SK-N-MC (cell line): Measurements from ENCODE around the gene TCERG1L.

Source experiments
- EZH2 ChIP-seq: fragments of 200-600 bp; sonication (generic); IDR thresholded peaks from one replicate; pipeline ENCODE4 v1.6.1; 2017; ENCODE audit warnings: antibody characterized with exemption
- POLR2AphosphoS5 ChIP-seq: IDR thresholded peaks from 2 replicates; pipeline ENCODE4 v1.6.1; 2012; ENCODE audit warnings: mild to moderate bottlenecking, low read depth, low read length, borderline replicate concordance

DNA sequence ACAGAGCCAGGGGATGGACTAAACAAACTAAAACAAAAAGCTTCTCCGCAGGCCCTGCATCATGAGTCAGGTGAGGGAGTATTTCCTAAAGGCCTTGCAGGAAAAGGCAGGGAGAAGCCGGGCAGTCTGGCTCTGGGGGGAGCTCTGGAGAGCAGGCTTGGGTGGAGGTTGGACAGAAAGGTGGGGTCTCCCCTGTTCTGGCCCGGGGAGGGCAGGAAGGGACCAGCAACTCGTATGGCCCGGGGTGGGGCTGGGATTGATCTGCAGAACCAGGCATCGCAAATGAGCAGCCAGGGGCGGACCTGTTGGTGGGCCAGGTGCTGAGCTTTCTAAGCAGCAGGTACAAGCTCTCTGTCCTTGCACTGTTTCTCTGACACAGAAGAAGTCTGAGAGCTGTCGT, 235.2 kb downstream of the TCERG1L start:
- TF ChIP-seq EZH2, result no peak
- no peak for TF ChIP-seq POLR2AphosphoS5
